Prostate gland (tissue), 2 donors: Measurements from ENCODE around the gene DICER1.

Experiments
- CTCF ChIP-seq, 4 experiments: fragments of 200-600 bp in 2 of 4; fragments of 450-650 bp in 2 of 4; sonication (generic) in 2 of 4; IDR thresholded peaks; 1 replicate in 3 of 4; 2 replicates in 1 of 4; pipeline ENCODE4 v1.5.1; 2016 to 2019; ENCODE audit warnings: antibody characterized with exemption in 4 of 4, mild to moderate bottlenecking in 2 of 4, moderate library complexity in 2 of 4
- POLR2A ChIP-seq: fragments of 450-650 bp; IDR thresholded peaks from one replicate; pipeline ENCODE4 v1.6.1; 2016; ENCODE audit warnings: antibody characterized with exemption, mild to moderate bottlenecking
- POLR2AphosphoS5 ChIP-seq: sonication (generic); formaldehyde crosslinking; IDR thresholded peaks from one replicate; pipeline ENCODE4 v1.6.1; 2017; ENCODE audit warnings: antibody characterized with exemption

GRCh38 chr14:95121911-95122620 lies 35.3 kb downstream of the DICER1 start:
- TF ChIP-seq POLR2A: no peak
- no peak for TF ChIP-seq POLR2AphosphoS5
- TF ChIP-seq CTCF (IDR thresholded peaks at IDR 0.05): no peak
